ENCODE measurements around the gene EVA1A. TPM values are rescaled to one million over a fixed set of nuclear protein-coding genes. Genes with fewer than 3 reads are reported as not detected.

The EVA1A gene
- total and polyA plus RNA-seq, 2 of the 8 experiments (the other 6 are each of a cell fraction or from before 2014, with no cell fraction given) = 2.4 to 4.3 TPM

GRCh38 chr2:75538521-75539490 lies 21.9 kb downstream of the EVA1A start (continued):
- no peak for TF ChIP-seq RAD21 (IDR thresholded peaks at IDR 0.05 in 1 of 2, conservative IDR thresholded peaks at IDR 0.05 in 1 of 2; ENCODE audit: low read depth in 2 of 2, low read length in 2 of 2)
- no peak for TF ChIP-seq SIRT6 (IDR thresholded peaks at IDR 0.05; ENCODE audit: low read length)
- TF ChIP-seq SP2 (IDR thresholded peaks at IDR 0.05; ENCODE audit: low read length) = no peak
- TF ChIP-seq RFX5 (IDR thresholded peaks at IDR 0.05; ENCODE audit: borderline replicate concordance, low read depth, low read length) = no peak
- TF ChIP-seq SAP30 (IDR thresholded peaks at IDR 0.05; ENCODE audit: insufficient read depth, insufficient replicate concordance, low read length) = no peak
- no peak for TF ChIP-seq MAFK (IDR thresholded peaks at IDR 0.05; ENCODE audit: low read depth, low read length)
- TF ChIP-seq CTBP2 (IDR thresholded peaks at IDR 0.05; ENCODE audit: borderline replicate concordance, insufficient read depth, insufficient read length, low read length) = no peak

Data from H1 (cell line).